GM18519 (cell line): ENCODE measurements around the gene CUL4A.
"Not testable (repeated sequence)": the region's sequence is repeated elsewhere in the genome, so short reads cannot be mapped to it uniquely, and the experiment has no call there.

ENCODE experiments used
- ATAC-seq: cut with Tn5 transposase; IDR thresholded peaks from one replicate; pipeline ENCODE4 v1.9.1; 2021; ENCODE audit warnings: mild to moderate bottlenecking, moderate library complexity; ENCODE audit not compliant: unreplicated experiment, low FRiP score

Gene CUL4A

GRCh38 chr13:113275387-113275786 lies 66.0 kb downstream of the CUL4A start:
- no peak for ATAC-seq

- no peak for ATAC-seq
Measured at GRCh38 chr13:113280126-113280525, 70.7 kb downstream of the CUL4A start.

GRCh38 chr13:113283904-113284303 lies 74.5 kb downstream of the CUL4A start:
- no peak for ATAC-seq

- no peak for ATAC-seq
Measured at GRCh38 chr13:113288880-113289279, 79.5 kb downstream of the CUL4A start.

- ATAC-seq = no peak
Measured at GRCh38 chr13:113291129-113291528, 81.7 kb downstream of the CUL4A start.

- no peak for ATAC-seq
Measured at GRCh38 chr13:113292021-113292862, 82.8 kb downstream of the CUL4A start.

GRCh38 chr13:113293686-113294085 lies 84.3 kb downstream of the CUL4A start:
- no peak for ATAC-seq

- no peak for ATAC-seq
Measured at GRCh38 chr13:113295776-113296175, 86.4 kb downstream of the CUL4A start.

- ATAC-seq = peak; percentile 53
Measured at GRCh38 chr13:113296823-113297369, 87.5 kb downstream of the CUL4A start, which contains the start of gene LAMP1. Gene LAMP1 (plus strand): TSS chr13:113297239. CDS start chr13:113297435, 196 bp downstream.

GRCh38 chr13:113297370-113298042 lies 88.1 kb downstream of the CUL4A start:
- peak; percentile 23 for ATAC-seq

- no peak for ATAC-seq
Measured at GRCh38 chr13:113298043-113298945, 88.9 kb downstream of the CUL4A start.

GRCh38 chr13:113299951-113300350 lies 90.5 kb downstream of the CUL4A start:
- ATAC-seq = no peak

GRCh38 chr13:113302986-113303385 lies 93.6 kb downstream of the CUL4A start:
- ATAC-seq = no peak

GRCh38 chr13:113304121-113304520 lies 94.7 kb downstream of the CUL4A start:
- no peak for ATAC-seq

GRCh38 chr13:113305208-113305607 lies 95.8 kb downstream of the CUL4A start:
- no peak for ATAC-seq

- no peak for ATAC-seq
Measured at GRCh38 chr13:113307491-113307890, 98.1 kb downstream of the CUL4A start.

- ATAC-seq = no peak
Measured at GRCh38 chr13:113309473-113309872, 100.1 kb downstream of the CUL4A start.

GRCh38 chr13:113314112-113314511 lies 104.7 kb downstream of the CUL4A start:
- not testable (repeated sequence) for ATAC-seq

GRCh38 chr13:113314895-113315470 lies 105.6 kb downstream of the CUL4A start:
- ATAC-seq = not testable (repeated sequence)

GRCh38 chr13:113315992-113316391 lies 106.6 kb downstream of the CUL4A start:
- ATAC-seq = no peak
